SW 1271 (cell line): ENCODE data around the gene HS6ST1.

Experiments used
- DNase-seq, 2 experiments: peaks; one replicate each; lab custom pipeline; 2025; lab: John Stamatoyannopoulos, UW

HS6ST1 gene

DNA sequence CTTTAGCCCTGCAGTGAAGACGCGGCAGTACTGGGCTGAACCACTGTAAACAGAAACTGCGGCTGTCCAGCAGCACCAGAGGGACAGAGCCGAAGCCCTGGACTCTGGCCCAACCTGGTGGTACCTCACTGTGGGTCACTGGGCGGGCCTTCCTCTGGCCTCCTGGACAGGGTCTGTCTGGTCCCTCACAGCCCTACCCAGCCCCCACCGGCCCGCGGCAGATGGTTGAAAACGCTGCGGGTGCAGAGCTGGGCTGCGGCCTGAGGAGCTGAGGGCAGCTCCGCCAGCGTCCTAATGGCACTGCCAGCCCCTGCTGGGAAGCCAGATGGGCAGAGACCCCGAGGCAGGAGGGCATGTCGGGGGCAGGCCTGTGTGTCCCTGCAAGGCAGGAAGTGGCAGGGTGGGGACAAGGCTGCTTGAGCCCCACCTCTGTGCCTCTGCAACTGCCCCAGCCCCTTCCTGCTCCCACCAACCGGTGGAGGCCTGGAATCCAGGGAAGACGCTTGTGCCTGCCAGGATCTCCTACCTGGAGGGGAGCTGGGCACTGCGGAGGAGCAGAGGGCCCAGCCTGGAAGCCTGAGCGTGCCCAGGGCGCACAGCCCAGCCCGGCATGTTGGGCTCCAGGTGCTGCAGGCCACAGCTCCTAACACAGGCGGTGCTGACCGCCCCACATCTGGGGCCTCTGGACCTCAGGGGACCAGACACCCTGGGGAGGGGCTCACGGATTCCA, 36.3 kb downstream of the HS6ST1 start:
- no peak for DNase-seq

- no peak for DNase-seq
These were observed 36.8 kb downstream of the HS6ST1 start for GRCh38 chr2:128281852-128282245.

DNA sequence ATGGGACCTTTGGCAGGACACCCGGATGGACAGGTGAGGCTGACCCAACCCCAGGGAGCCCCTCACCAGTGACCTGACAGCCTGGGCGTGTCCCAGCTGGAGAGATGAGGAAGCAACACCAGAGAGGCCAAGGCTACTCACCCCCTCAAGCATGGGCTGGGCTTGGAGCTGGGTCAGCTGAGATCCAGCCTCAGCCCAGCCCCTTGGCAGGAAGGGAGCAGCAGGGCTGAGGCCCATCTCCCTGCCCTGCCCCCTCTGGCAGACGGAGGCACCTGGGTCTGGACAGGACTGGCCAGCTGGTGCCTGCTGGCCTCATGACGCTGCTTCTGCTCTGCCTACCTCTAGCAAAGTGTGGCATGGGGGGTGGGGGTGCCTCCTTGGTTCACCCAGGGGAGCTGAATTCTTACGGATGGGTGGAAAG, 37.8 kb downstream of the HS6ST1 start:
- no peak for DNase-seq

DNA sequence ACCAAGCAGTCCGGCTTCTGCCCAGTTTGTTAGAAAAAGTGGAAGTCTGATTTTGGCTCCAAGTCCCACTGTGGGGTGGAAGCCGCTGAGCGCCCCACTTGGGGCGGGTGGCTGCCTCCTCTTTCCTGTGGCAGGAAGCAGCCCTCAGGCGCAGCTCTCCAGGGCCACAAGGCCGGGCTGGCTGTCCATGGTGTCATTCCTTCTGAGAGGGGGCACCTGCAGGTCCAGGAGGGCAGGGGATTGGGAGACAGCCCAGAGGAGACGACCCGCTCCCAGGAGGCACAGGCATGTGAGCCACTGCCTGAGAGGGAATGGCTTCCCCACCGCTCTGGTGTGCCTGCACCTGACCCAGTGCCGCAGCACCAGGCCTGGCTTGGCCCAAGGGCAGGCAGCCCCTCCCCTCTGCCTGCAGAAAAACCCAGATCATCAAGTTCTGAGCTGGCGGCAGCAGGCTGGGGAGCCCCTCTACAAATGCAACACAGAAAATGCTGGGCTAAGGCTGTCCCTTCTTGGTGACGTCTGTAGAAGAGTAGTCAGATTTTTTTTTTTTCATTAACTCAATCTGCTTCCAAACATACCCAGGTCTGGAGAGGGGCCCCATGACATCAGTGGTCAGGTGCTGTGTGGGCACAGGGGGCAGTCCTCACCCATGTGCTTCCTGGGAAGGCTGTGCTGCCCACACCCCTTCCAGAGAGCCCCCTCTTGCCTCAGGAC, 38.4 kb downstream of the HS6ST1 start:
- DNase-seq = no peak

GRCh38 chr2:128279786-128280157, 38.9 kb downstream of the HS6ST1 start:
- no peak for DNase-seq

GRCh38 chr2:128279009-128279408, 39.7 kb downstream of the HS6ST1 start:
- DNase-seq = no peak

GRCh38 chr2:128277961-128278681, 40.5 kb downstream of the HS6ST1 start:
- DNase-seq = no peak

GRCh38 chr2:128276878-128277675, 41.6 kb downstream of the HS6ST1 start:
- no peak for DNase-seq

- DNase-seq = no peak
These were observed 43.1 kb downstream of the HS6ST1 start for GRCh38 chr2:128275498-128276045.

DNA sequence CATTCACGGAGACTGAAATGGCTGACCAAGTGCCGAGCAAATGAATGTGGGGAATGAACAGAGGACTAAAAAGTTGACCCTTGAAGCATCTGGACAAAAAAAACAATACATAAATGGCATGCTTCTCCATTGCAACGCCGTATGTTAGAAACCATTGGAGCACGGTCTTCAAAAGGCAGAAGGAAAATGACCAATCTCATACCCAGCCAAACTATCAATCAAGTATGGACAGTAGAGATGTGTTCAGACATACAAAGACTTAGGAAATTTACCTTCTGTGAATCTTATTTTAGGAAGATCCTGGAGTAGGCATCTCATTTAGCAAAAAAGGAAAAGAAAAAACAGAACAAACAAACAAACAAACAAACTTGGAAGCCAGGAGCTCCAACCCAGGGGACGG, 44.5 kb downstream of the HS6ST1 start:
- no peak for DNase-seq

GRCh38 chr2:128273469-128274081, 45.1 kb downstream of the HS6ST1 start:
- no peak for DNase-seq

DNA sequence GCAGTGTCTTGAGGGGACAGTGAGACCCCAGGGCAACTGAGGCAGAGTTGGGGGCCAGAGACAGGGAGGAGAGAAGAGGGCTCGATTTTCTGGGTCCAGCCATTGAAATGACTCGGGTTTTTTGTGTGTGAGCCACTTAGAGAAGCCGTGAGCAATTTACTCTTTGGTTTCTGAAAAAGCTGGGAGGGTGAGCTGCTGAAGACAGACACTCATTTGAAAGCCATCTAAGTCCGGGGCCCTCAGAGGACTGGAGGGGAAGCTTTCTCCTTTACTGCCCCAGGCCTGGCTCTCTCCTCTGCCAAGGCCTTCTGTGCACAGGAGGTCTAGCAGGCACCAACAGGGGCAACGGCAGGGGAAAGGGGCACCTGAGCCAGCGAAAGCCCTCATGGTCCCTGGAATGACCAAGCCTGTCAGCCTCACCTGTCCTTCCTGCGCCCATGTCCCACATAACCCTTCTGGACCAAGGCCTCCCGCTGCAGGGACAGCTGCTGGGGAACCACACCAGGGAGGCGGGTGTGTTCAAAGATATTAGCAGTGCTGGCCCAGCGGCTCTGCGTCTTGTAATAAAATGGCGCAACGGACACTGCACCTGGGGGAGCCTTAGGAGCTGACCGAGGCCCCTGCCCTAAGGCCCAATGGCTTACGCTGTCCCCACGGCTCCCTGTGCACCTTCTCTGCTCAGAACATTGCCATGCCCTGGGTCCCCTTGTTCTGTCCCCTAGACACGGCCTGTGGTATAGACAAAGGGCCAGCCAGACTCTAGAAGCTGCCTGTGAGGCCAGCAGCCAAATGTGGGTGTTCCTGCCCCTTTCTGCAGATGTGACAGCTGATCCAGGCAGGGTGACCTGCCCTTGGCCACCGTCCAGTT, 45.8 kb downstream of the HS6ST1 start:
- no peak for DNase-seq

GRCh38 chr2:128271911-128272600, 46.6 kb downstream of the HS6ST1 start:
- DNase-seq = no peak

DNA sequence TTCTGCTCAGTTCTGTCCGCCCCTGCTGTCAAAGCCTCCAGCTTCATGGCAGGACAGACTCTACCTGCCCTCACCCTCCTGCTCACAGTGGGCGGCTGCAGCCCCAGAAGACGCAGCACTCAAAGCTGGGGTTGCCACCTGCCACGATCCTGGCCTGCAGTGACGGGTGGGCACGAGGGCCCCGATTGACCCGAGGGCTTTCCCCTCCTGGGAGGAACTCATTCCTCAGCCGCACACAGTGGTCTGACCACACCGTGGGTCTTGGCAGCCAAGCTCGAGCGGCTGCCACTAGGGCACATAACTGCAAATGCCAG, 47.1 kb downstream of the HS6ST1 start:
- no peak for DNase-seq

GRCh38 chr2:128270672-128271596, 47.7 kb downstream of the HS6ST1 start:
- no peak for DNase-seq

GRCh38 chr2:128269990-128270671, 48.5 kb downstream of the HS6ST1 start:
- no peak for DNase-seq

GRCh38 chr2:128269063-128269989, 49.3 kb downstream of the HS6ST1 start:
- no peak for DNase-seq
